ENCODE results near the gene ZNRF4.

Gene ZNRF4

DNA sequence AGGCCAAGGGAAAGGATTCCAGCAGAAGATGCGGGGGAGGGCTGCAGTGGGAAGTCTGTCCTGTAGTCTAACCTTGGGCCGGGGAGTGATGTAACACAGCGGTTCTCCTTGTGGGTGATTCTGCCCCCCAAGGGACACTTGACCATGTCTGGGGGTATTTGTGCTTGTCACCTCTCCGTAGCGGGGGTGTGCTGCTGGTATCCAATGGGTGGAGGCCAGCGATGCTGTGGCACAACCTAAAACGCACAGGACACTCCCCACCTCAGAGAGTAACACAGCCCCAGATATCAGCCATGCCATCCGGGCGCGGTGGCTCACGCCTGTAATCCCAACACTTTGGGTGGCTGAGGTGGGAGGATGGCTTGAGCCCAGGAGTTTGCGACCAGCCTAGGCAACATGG lies 36.3 kb downstream of the ZNRF4 start:
- Histone ChIP-seq H3K27me3 (ENCODE audit: low read depth) (no peaks in the 10 kb centered on the region; the same call in 1 of the 2 replicates), H3K36me3 (replicated peaks) (no peaks in the 10 kb centered on the region), H3K9me3 (no peaks in the 10 kb centered on the region), H3K4me3 (no peak overlapping the region), H3K4me1 (peaks cover 9% of the 10 kb centered on the region)
- no peak for DNase-seq (ENCODE audit: low spot score in 2 of 2)
- in situ Hi-C loops (cut with MboI; ENCODE audit: low sequenced_read_pairs): no loop called here

DNA sequence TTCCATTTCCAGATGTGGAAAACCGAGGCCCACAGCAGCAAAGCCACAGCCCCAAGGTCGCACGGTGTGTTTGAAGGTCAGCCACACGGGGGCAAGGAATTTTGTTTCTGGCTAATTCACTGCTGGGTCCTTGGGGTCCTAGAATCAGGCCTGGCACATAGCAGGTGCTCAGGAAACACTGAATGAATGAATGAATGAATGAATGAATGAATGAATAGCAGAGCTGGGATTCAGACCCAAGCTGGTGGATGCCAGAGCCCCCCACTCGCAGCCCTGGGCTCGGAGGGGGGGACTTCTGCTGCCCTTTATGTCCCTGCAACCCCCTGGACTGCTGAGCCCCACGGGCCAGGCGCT lies 37.0 kb downstream of the ZNRF4 start:
- peaks cover 9% of the 10 kb centered on the region for H3K4me1 ChIP-seq
- H3K27me3 ChIP-seq (ENCODE audit: low read depth): no peaks in the 10 kb centered on the region
- no peaks in the 10 kb centered on the region for H3K9me3 ChIP-seq
- in situ Hi-C loops (cut with MboI; ENCODE audit: low sequenced_read_pairs): no loop called here
- no peaks in the 10 kb centered on the region for H3K36me3 ChIP-seq (replicated peaks)
- no peak for DNase-seq (ENCODE audit: low spot score in 2 of 2)
- no peak overlapping the region for H3K4me3 ChIP-seq

DNA sequence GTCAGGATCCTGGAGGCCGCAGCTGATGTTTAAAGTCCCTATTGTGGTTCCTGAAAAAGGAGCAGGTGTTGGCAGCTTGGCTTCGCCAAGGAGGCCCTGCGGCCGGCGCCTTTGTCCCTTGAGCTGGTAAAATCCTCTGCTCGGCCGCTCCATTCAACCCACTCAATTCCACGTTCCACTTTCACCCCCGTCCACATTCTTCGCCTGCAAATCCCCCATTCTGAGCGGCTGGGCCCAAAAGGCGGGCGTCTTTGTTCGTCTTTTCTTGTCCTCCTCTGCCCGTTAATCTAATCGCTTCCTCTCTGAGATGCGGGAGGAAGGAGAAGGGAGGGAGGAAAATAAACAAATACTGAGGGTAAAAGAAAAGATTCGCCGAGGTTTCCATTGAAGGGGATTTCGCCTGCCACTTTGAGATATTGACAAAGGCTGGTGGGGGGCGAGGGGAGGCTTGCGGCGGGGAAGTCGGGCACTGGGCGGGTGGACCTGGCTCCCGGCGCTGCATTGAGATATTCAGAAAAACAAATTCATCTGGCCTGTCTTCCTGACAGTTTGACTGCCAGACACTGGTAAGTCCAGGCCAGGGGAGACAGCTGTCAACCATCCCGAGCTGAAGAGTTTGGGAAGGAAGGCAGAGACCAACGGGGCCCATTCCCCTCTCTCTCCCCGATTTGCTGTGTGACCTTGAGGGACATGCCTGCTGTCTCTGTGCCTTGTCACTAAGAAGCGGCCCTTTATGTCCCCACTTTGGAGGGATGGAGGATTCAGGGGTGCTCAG lies 37.6 kb downstream of the ZNRF4 start:
- H3K9me3 ChIP-seq: no peaks in the 10 kb centered on the region
- peak; percentile 33 to 72 for DNase-seq (ENCODE audit: low spot score in 2 of 2)
- H3K4me1 ChIP-seq: peaks cover 9% of the 10 kb centered on the region
- no peaks in the 10 kb centered on the region for H3K36me3 ChIP-seq (replicated peaks)
- H3K27me3 ChIP-seq (ENCODE audit: low read depth): no peaks in the 10 kb centered on the region
- H3K4me3 ChIP-seq: no peak overlapping the region; the same call in 1 of the 2 replicates
- in situ Hi-C loops (cut with MboI; ENCODE audit: low sequenced_read_pairs): no loop called here

DNA sequence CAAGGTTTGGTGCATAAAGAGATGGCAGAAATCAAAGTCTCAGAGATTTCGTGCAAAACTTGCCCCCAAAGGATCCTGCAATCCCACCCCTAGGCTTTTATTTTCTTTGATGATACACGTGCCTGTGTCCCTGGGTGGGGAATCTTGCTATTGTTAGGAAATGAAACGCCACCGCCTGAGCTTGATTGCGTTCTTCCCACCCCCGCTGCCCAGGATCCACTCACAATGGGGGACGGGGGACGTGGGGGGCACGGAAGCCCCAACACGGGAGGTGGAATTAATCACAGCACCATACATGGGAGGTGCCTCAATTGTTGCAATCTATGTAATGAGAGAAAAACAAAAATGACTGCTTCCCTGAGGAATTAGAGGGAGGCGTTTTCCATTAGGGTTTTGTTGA lies 39.6 kb downstream of the ZNRF4 start:
- in situ Hi-C loops (cut with MboI; ENCODE audit: low sequenced_read_pairs): no loop called here
- no peak overlapping the region for H3K4me3 ChIP-seq
- H3K27me3 ChIP-seq (ENCODE audit: low read depth): no peaks in the 10 kb centered on the region
- no peak for DNase-seq (ENCODE audit: low spot score in 2 of 2)
- no peaks in the 10 kb centered on the region for H3K9me3 ChIP-seq
- peaks cover 9% of the 10 kb centered on the region for H3K4me1 ChIP-seq
- H3K36me3 ChIP-seq (replicated peaks): no peaks in the 10 kb centered on the region

DNA sequence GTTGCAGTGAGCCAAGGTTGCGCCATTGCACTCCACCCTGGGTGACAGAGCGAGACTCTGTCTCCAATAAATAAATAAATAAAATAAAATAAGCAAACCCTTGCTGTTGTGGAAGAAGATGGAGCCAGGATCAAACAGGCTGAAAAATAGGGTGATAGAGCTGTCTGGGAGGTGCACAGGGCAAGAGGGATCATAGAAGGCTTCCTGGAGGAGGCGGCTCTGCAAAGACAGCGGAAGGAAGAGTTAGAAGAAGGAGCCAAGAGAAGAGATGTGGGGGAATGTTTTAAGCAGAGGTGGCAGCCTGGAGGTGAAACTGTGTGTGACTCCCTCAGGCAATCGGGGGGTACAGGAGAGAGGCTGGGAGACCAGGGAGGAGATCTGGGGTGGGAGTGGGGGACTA lies 40.6 kb downstream of the ZNRF4 start:
- H3K36me3 ChIP-seq (replicated peaks): no peaks in the 10 kb centered on the region
- H3K4me3 ChIP-seq: no peak overlapping the region
- peaks cover 9% of the 10 kb centered on the region for H3K4me1 ChIP-seq
- in situ Hi-C loops (cut with MboI; ENCODE audit: low sequenced_read_pairs): no loop called here
- H3K9me3 ChIP-seq: no peaks in the 10 kb centered on the region
- no peak for DNase-seq (ENCODE audit: low spot score in 2 of 2)
- no peaks in the 10 kb centered on the region for H3K27me3 ChIP-seq (ENCODE audit: low read depth)

DNA sequence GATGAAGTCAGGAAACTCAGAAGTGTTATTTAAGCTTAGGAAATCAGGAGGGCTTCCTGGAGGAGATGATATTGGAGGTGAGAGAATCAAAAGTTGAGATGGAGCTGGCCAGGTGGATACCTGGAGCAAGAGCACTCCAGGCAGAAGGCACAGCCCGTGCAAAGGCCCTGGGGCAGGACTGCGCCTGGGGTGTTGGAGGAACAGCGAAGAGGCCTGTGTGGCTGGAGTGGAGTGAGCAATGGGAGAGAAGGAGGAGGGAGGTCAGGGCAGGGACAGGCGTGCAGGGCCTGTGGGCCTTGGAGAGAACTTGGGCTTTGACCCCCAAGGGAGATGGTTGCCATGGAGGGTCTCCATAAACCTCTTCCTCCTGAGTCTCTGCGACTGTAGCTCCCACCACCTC lies 42.1 kb downstream of the ZNRF4 start:
- H3K4me3 ChIP-seq: no peak overlapping the region
- no peaks in the 10 kb centered on the region for H3K27me3 ChIP-seq (ENCODE audit: low read depth)
- no peaks in the 10 kb centered on the region for H3K36me3 ChIP-seq (replicated peaks)
- 0 out of 2 replicates have a peak, but pooled peaks cover 2% of the 10 kb centered on the region for H3K9me3 ChIP-seq
- DNase-seq (ENCODE audit: low spot score in 2 of 2): no peak
- H3K4me1 ChIP-seq: peaks cover 8% of the 10 kb centered on the region
- in situ Hi-C loops (cut with MboI; ENCODE audit: low sequenced_read_pairs): no loop called here

DNA sequence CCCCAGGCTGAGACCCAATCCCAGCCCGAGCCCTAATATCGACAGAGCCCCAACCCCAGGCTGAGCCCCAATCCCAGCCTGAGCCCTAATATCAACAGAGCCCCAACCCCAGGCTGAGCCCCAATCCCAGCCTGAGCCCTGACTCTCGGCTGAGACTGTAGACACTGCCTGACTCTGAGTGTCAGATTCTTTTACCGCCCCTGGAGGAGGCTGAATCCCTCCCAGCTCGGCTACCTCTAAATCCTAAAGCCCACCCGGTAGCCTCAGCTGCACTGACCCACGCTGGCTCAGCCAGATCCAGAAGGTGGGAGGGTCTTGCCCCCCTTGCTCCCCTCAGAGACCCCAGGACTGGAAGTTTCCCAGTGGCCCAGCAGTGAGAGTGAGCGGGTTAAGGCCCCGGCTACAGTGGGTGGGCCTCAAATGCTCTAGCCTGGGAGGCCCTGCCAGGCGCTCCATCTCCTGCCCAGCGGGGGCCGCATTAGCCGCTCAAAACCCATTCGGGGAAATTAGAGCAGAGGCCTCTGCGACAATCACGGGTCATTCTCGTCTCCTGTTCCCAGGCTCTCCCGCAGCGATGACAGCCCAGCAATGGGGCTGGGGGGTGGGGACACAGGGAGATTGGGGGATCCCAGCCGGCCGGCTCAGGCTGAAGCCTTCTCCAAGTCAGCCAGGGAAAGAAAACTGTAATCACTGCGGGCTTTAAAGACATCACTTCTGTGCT lies 43.8 kb downstream of the ZNRF4 start:
- Histone ChIP-seq H3K4me3 (no peak overlapping the region), H3K36me3 (replicated peaks) (no peaks in the 10 kb centered on the region), H3K27me3 (ENCODE audit: low read depth) (no peaks in the 10 kb centered on the region), H3K4me1 (no peaks in the 10 kb centered on the region), H3K9me3 (peaks cover 11% of the 10 kb centered on the region)
- no peak for DNase-seq (ENCODE audit: low spot score in 2 of 2)
- in situ Hi-C loops (cut with MboI; ENCODE audit: low sequenced_read_pairs): no loop called here

DNA sequence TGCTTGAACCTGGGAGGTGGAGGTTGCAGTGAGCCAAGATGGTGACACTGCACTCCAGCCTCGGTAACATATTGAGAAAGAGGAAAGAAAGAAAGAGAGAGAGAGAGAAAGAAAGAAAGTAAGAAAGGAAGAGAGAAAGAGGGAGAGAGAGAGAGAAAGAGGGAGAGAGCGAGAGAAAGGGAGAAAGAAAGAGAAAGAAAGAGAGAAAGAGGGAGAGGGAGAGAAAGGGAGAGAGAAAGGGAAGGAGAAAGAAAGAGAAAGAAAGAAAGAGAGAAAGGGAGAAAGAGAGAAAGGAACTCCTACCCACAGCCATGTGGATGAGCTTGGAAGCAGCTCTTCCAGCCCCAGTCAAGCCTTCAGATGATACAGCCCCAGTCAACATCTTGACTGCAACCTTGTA lies 46.7 kb downstream of the ZNRF4 start:
- H3K27me3 ChIP-seq (ENCODE audit: low read depth): no peaks in the 10 kb centered on the region
- H3K4me3 ChIP-seq: no peak overlapping the region
- H3K9me3 ChIP-seq: peaks cover 11% of the 10 kb centered on the region
- no peaks in the 10 kb centered on the region for H3K4me1 ChIP-seq
- DNase-seq (ENCODE audit: low spot score in 2 of 2): no peak
- in situ Hi-C loops (cut with MboI; ENCODE audit: low sequenced_read_pairs): no loop called here
- no peaks in the 10 kb centered on the region for H3K36me3 ChIP-seq (replicated peaks)

DNA sequence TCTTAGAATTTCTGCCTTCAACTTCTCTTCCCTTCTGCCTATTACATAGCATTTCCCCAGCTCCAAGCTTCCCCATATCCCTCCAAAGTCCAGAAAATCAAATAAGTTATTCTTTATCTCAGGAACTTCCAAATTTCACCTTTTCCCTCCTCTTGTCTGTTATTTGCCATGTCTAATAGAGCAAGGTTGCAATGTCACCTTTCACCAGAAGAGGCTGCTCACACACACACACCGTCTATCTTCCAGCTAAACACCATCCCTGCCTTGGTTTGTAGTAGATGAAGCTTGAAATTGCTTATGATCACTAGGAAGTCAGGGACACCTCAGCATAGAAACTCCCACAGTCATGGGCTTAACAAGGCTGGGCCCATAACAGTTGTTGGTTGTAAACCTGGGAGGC lies 48.4 kb downstream of the ZNRF4 start:
- H3K4me1 ChIP-seq: no peaks in the 10 kb centered on the region
- H3K36me3 ChIP-seq (replicated peaks): no peaks in the 10 kb centered on the region
- H3K4me3 ChIP-seq: no peak overlapping the region
- in situ Hi-C loops (cut with MboI; ENCODE audit: low sequenced_read_pairs): no loop called here
- peaks cover 11% of the 10 kb centered on the region for H3K9me3 ChIP-seq
- no peak for DNase-seq (ENCODE audit: low spot score in 2 of 2)
- H3K27me3 ChIP-seq (ENCODE audit: low read depth): no peaks in the 10 kb centered on the region

DNA sequence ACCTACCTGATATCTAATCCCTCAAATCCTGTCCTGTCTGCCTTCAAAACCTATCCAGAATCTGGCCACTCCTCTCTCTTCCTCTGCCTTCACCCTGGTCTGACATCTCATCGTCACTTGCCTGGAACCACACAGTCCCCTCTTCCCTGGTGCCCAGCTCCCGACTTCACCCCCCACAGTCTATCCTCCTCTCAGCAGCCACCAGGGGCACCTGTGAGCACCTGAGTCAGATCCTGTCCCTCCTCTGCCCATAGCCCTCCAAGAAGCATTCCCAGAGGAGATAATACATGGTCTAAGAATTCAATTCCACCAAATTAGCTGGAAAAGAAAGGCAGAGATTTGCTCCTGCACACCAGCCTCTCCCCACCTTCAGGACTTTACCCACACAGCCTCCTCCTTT lies 48.9 kb downstream of the ZNRF4 start:
- Histone ChIP-seq H3K36me3 (replicated peaks) (no peaks in the 10 kb centered on the region), H3K9me3 (peaks cover 11% of the 10 kb centered on the region), H3K4me3 (no peak overlapping the region), H3K27me3 (ENCODE audit: low read depth) (no peaks in the 10 kb centered on the region), H3K4me1 (no peaks in the 10 kb centered on the region)
- no peak for DNase-seq (ENCODE audit: low spot score in 2 of 2)
- in situ Hi-C loops (cut with MboI; ENCODE audit: low sequenced_read_pairs): no loop called here

Data from HAP-1 (cell line).